Muscle of back (tissue), 13 donors: Measurements from ENCODE around the gene TAF1A. TPM values are rescaled to one million over a fixed set of nuclear protein-coding genes. Genes with fewer than 3 reads are reported as not detected.
"Not testable (repeated sequence)": the region's sequence is repeated elsewhere in the genome, so short reads cannot be mapped to it uniquely, and the experiment has no call there.

Experiments used
- DNase-seq, 3 donors: peaks; one replicate each; pipeline versions ENCODE4 v3.0.0 to v3.0.0-alpha.2; 2013
- long read RNA-seq, 9 donors: transcript quantifications; one replicate each; lab custom pipeline, GENCODE V29; 2026
- polyA plus RNA-seq, 10 donors: library from polyadenylated mRNA; unstranded; fragments of 120-200 nt; gene quantifications; one replicate each; pipeline ENCODE4 v1.2.1, GENCODE V29; 2013; ENCODE audit not compliant: insufficient read length in 10 of 10

Gene TAF1A
- polyA plus RNA-seq, result 10 to 100 TPM in 5 of 10 donors, 1 to 10 TPM in 5; 8.4 to 11.6 (median 10.0) TPM
- long read RNA-seq, donor 1, partial matches to known transcripts, result 0 of 1 reads
- long read RNA-seq, donor 1, other reads (novel, unspliced or antisense), result 0 of 1 reads
- long read RNA-seq, donor 2, result 0 reads
- long read RNA-seq, donor 3, result 0 reads
- long read RNA-seq, donor 4, partial matches to known transcripts, result 0 of 2 reads
- long read RNA-seq, donor 4, other reads (novel, unspliced or antisense), result 0 of 2 reads
- long read RNA-seq, donor 5, partial matches to known transcripts, result 0 of 1 reads
- long read RNA-seq, donor 5, other reads (novel, unspliced or antisense), result 0 of 1 reads
- long read RNA-seq, donor 6, partial matches to known transcripts, result 0 of 2 reads
- long read RNA-seq, donor 6, other reads (novel, unspliced or antisense), result 0 of 2 reads
- long read RNA-seq, donor 7, result 0 reads
- long read RNA-seq, donor 8, partial matches to known transcripts, result 0 of 1 reads
- long read RNA-seq, donor 8, other reads (novel, unspliced or antisense), result 0 of 1 reads
- long read RNA-seq, donor 9, result 0 reads

- DNase-seq, result peak; percentile 88 to 97 (median 94)
Measured at GRCh38 chr1:222589462-222590302, at the start of gene TAF1A. TSS of gene TAF1A (minus strand) at chr1:222589933.

- DNase-seq, result peak; percentile 88 to 91 (median 89)
Measured at GRCh38 chr1:222634180-222635013, 44.7 kb upstream of the TAF1A start.

GRCh38 chr1:222632749-222633148 is 43.0 kb upstream of the TAF1A start:
- DNase-seq, result no peak

- no peak for DNase-seq
Measured at GRCh38 chr1:222631611-222632208, 42.0 kb upstream of the TAF1A start.

GRCh38 chr1:222629921-222630535 is 40.3 kb upstream of the TAF1A start:
- no peak for DNase-seq

GRCh38 chr1:222627232-222627631 is 37.5 kb upstream of the TAF1A start:
- DNase-seq, result no peak

- no peak for DNase-seq
Measured at GRCh38 chr1:222624214-222624613, 34.5 kb upstream of the TAF1A start.

GRCh38 chr1:222623458-222623857 is 33.7 kb upstream of the TAF1A start:
- DNase-seq, result no peak

- DNase-seq, result no peak
Measured at GRCh38 chr1:222622765-222623164, 33.0 kb upstream of the TAF1A start.

GRCh38 chr1:222620566-222620965 is 30.8 kb upstream of the TAF1A start:
- no peak for DNase-seq

- peak in 2 of 3 donors; percentile 36 to 70 for DNase-seq
Measured at GRCh38 chr1:222618880-222619596, 29.3 kb upstream of the TAF1A start.

- peak in 2 of 3 donors; percentile 34 to 80 for DNase-seq
Measured at GRCh38 chr1:222618001-222618879, 28.5 kb upstream of the TAF1A start, which contains the start of gene MIA3. TSS of gene MIA3 (plus strand) at chr1:222618097. CDS start at chr1:222618111, 14 bp downstream.

GRCh38 chr1:222617367-222617951 is 27.7 kb upstream of the TAF1A start:
- peak; percentile 96 to 97 (median 96) for DNase-seq

- peak in 2 of 3 donors; percentile 46 to 76 for DNase-seq
Measured at GRCh38 chr1:222616525-222616924, 26.8 kb upstream of the TAF1A start.

- DNase-seq, result no peak
Measured at GRCh38 chr1:222613627-222614026, 23.9 kb upstream of the TAF1A start.

- no peak for DNase-seq
Measured at GRCh38 chr1:222610728-222611127, 21.0 kb upstream of the TAF1A start.

GRCh38 chr1:222609111-222609510 is 19.4 kb upstream of the TAF1A start:
- DNase-seq, result not testable (repeated sequence)

- DNase-seq, result no peak
Measured at GRCh38 chr1:222606757-222607156, 17.0 kb upstream of the TAF1A start.
